ENCODE data around the gene ZFC3H1. TPM values are rescaled to one million over a fixed set of nuclear protein-coding genes. Genes with fewer than 3 reads are reported as not detected.

ZFC3H1 gene
- total and polyA plus RNA-seq, 2 of the 8 experiments (the other 6 are each of a cell fraction or from before 2014, with no cell fraction given), result 20.0 to 32.4 TPM

GRCh38 chr12:71653137-71653536 lies 10.5 kb downstream of the ZFC3H1 start:
- DNase-seq (ENCODE audit: low read depth in 1 of 2, low spot score in 2 of 2) (no peak), FAIRE-seq (no peak)
- Histone ChIP-seq H2AK5ac (ENCODE audit: low read depth, low read length) (no peak overlapping the region), H3K14ac (ENCODE audit: insufficient read length) (no peak overlapping the region), H4K20me1 (replicated peaks in 1 of 2; ENCODE audit: control insufficient read depth in 1 of 2, insufficient read depth in 2 of 2, low read length in 2 of 2) (peaks cover 0 to 2% of the 10 kb centered on the region in 2 experiments), H3K4me3 (ENCODE audit: extremely low read depth in 1 of 4, insufficient read depth in 2 of 4, low read depth in 3 of 4, low read length in 4 of 4) (no peak overlapping the region), H3K27ac (ENCODE audit: low read depth, low read length) (no peak overlapping the region), H2BK12ac (ENCODE audit: low read depth, low read length) (no peak overlapping the region), H3K27me3 (replicated peaks in 1 of 4; ENCODE audit: control insufficient read depth in 3 of 4, extremely low read depth in 1 of 4, insufficient read depth in 3 of 4, low read length in 3 of 4) (no peaks in the 10 kb centered on the region), H3K79me2 (ENCODE audit: control insufficient read depth in 1 of 2, insufficient read depth in 2 of 2, low read length in 2 of 2) (peaks cover 0 to 78% of the 10 kb centered on the region in 2 experiments; a peak in 2 of 4 replicates), H2AFZ (ENCODE audit: low read length) (no peak overlapping the region), H3K23me2 (ENCODE audit: low read depth, low read length) (no peaks in the 10 kb centered on the region), H4K91ac (replicated peaks; ENCODE audit: insufficient read length, low read length) (no peak overlapping the region), H2BK15ac (ENCODE audit: low read length) (no peak overlapping the region), H4K8ac (ENCODE audit: extremely low read depth, insufficient read depth, low read length) (no peak overlapping the region), H3K36me3 (ENCODE audit: control insufficient read depth in 2 of 4, insufficient read depth in 4 of 4, low read length in 3 of 4) (peaks cover 2 to 50% (median 19%) of the 10 kb centered on the region in 4 experiments; a peak in 4 of 8 replicates), H2BK5ac (ENCODE audit: low read depth, low read length) (no peak overlapping the region), H3K9me3 (ENCODE audit: insufficient read depth in 2 of 2, low read depth in 1 of 2, low read length in 1 of 2) (no peaks in the 10 kb centered on the region; a peak in 1 of 4 replicates), H3K9ac (replicated peaks in 1 of 4; ENCODE audit: extremely low read depth in 1 of 4, low read depth in 3 of 4, low read length in 3 of 4) (no peak overlapping the region), H3K56ac (replicated peaks; ENCODE audit: insufficient read length, low read depth, low read length) (no peak overlapping the region), H3K18ac (ENCODE audit: extremely low read depth, low read length) (no peak overlapping the region), H3K4me2 (ENCODE audit: insufficient read depth in 1 of 2, low read depth in 2 of 2, low read length in 2 of 2) (no peak overlapping the region), H2BK120ac (replicated peaks; ENCODE audit: low read depth, low read length) (no peak overlapping the region), H3K4me1 (replicated peaks in 1 of 4; ENCODE audit: control insufficient read depth in 3 of 4, insufficient read depth in 4 of 4, low read length in 3 of 4) (no peaks in the 10 kb centered on the region), H3K79me1 (ENCODE audit: low read depth, low read length) (no peaks in the 10 kb centered on the region), H3K23ac (ENCODE audit: insufficient read length) (no peak overlapping the region), H4K5ac (ENCODE audit: insufficient read length, low read depth, low read length) (no peak overlapping the region), H3K4ac (replicated peaks; ENCODE audit: insufficient read length, low read depth, low read length) (no peak overlapping the region), H2BK20ac (ENCODE audit: low read length) (no peak overlapping the region)
- ChIA-PET POLR2A (ENCODE audit: partially characterized antibody) (no interaction called here), CTCF (ENCODE audit: partially characterized antibody) (no interaction called here)
- 97% methylated on average over 2 of the region's 2 CpGs; no CpG with 5 or more reads in 1 of the 2 experiments for WGBS, 2 experiments (ENCODE audit: extremely low coverage in 1 of 2, insufficient coverage in 1 of 2, insufficient read length in 1 of 2, insufficient replicate concordance in 2 of 2, low coverage in 1 of 2, low lambda C conversion rate in 2 of 2, missing lambda C conversion rate in 1 of 2)
- TF ChIP-seq EZH2 (IDR thresholded peaks at IDR 0.05; ENCODE audit: low read depth, low read length, severe bottlenecking) (no peak), RAD21 (IDR thresholded peaks at IDR 0.05 in 1 of 2, conservative IDR thresholded peaks at IDR 0.05 in 1 of 2; ENCODE audit: low read depth in 2 of 2, low read length in 2 of 2) (no peak), TAF7 (optimal IDR thresholded peaks at IDR 0.05; ENCODE audit: borderline replicate concordance, low read depth, low read length) (no peak), SRF (IDR thresholded peaks at IDR 0.05; ENCODE audit: low read depth, low read length) (no peak), ATF2 (IDR thresholded peaks at IDR 0.05; ENCODE audit: low read length) (no peak), JUND (IDR thresholded peaks at IDR 0.05; ENCODE audit: low read length) (no peak), CHD1 (IDR thresholded peaks at IDR 0.05; ENCODE audit: low read depth, low read length) (no peak), NRF1 (IDR thresholded peaks at IDR 0.05; ENCODE audit: low read depth, low read length) (no peak), KDM1A (IDR thresholded peaks at IDR 0.05; ENCODE audit: borderline replicate concordance, low read length) (no peak), HDAC6 (IDR thresholded peaks at IDR 0.05; ENCODE audit: low read depth, low read length) (no peak), E2F6 (IDR thresholded peaks at IDR 0.05) (no peak), EGR1 (IDR thresholded peaks at IDR 0.05; ENCODE audit: borderline replicate concordance, low read depth, low read length) (no peak)

All from H1 (cell line).